GM18505 (cell line): ENCODE measurements around the gene HSD17B8.

Experiments
- ATAC-seq: cut with Tn5 transposase; IDR thresholded peaks from one replicate; pipeline ENCODE4 v1.9.1; 2021; ENCODE audit not compliant: unreplicated experiment
- POLR2A ChIP-seq: IDR thresholded peaks from 4 replicates; pipeline ENCODE4 v1.6.1; 2011; ENCODE audit warnings: borderline replicate concordance; ENCODE audit not compliant: insufficient read depth, insufficient read length; ENCODE audit errors: extremely low read depth

The HSD17B8 gene

DNA sequence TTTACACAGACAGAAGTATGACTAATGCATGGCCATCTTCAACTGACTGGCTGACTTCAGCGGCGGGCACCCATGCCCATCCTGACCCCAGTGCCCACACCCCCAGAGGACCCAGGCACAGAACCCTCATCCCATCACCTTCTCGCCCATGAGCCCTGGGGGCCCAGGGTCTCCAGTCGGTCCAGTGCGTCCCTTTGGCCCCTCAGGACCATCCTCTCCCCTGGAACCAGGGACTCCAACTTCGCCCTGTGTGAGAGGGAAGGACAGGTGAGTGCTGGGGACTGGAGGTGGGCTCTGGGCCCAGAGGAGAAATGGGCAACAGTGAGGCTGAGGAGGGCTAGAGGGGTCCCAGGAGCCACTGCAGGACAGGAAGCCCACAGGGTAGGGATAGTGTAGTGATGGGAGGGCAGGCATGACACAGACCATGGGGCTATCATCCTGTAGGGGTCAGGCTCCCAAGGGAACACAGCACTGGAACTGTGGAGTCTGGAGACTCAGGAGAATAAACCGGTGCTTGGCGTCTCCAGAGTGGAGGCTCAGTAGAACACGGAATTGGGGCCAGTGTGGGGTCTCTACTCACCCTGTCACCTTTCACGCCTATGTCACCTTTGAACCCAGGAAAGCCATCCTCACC, 28.9 kb upstream of the HSD17B8 start:
- TF ChIP-seq POLR2A = no peak
- no peak for ATAC-seq

DNA sequence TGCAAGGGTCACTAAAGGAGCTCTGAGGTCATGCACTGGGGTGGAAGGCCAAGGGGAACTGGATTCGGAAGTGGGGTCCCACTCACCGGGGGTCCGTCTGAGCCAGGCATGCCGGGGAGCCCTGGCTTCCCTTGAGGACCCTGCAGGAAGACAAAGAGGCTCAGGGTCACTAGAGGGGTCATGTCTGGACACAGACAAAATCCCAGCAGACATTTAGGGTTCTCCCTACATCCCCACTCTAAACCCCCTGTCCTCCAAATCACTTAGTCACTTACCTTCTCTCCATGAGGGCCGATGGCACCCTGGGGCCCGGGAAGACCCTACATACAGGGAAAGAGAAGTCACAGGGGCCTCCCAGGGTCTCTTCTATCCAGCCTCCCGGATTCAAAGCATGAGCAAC, 27.5 kb upstream of the HSD17B8 start:
- ATAC-seq = no peak
- no peak for TF ChIP-seq POLR2A

DNA sequence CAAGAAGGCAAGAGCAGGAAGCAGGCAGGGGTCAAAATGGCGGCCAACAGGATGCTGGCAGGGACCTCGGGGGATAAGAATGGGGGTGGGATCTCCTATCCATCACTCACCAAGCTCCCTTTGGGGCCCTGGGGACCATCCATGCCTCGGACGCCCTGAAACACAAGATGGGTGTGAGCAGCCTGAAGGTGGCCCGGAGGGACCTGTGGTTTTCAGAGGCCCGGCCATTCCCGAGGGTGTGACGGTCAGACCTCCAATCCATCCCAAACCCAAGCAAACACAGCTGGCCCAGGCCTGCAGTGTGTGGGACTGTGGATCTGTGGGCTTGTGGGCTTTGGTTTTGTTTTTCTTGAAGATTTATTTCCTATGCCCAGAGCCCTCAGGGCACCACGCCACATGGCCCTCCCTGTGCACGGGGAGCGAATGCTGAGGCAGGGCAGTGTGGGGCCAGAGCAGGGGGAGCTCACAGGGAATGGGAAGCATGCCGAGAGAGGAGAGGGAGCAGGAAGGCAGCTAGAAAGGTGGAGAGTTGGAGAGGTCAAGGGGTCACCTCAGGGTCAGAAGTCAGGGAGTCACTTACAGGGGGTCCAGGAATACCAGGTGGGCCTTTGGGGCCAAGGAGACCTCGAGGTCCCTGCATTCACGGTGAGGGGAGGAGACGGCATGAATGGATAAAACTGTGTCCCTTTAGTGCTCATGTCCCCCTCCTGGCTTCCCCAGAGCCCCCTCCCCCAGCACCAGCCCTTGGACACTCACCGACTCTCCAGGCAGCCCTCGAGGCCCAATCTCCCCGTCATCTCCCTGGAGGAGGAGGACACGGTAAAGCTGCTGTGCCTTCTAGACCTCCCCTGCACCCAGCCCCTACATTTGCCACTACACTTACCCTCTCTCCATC, 26.7 kb upstream of the HSD17B8 start:
- no peak for ATAC-seq
- no peak for TF ChIP-seq POLR2A

DNA sequence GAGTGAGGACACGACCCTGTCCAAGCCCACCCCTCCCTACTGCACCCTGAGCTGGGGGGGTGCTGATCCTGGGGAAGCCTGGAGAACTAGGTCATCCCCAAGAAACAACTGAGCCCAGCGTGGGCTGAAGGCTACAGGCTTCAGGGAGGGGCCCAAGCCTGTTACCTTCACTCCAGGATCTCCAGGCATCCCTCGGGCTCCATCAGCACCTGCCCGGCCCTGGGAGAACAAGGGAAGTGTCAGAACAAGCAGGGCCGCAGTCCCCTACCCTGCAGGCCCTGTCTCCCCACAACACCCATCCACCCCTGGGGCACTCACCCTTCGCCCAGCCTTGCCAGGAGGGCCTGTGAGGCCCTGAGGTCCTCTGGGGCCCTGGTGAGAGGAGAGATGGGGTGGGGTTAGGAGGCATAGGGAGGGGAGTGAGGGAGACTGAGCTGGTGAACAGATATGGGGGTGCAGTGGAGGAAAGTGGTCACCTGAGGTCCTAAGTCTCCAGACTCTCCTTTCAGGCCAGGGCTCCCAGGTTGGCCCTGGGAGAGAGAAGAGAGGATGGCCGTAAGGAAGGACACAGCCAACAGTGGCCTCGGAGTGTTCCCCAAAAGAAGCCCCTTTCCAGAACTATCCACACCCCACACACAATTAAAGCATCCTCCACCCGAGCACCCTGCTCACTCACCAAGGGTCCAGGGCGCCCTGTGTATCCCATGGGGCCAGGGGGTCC, 25.5 kb upstream of the HSD17B8 start:
- ATAC-seq = no peak
- no peak for TF ChIP-seq POLR2A

DNA sequence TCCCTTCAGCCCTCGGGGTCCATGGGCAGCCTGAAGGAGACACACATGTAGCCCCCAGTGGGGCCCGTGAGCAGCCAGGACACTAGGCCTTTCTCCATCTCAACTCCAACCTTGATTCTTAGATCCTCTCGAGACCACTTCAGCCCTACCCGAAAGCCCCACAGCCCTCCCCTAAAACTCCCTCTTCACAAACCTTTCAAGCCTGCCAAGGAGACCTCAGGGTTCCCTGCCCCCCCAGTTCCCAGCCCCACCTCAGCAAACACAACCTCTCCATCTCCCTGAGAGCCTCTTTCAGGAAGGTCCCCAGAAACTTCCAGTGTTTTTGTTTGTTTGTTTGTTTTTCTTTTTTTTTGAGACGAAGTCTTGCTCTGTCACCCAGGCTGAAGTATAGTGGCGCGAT, 23.3 kb upstream of the HSD17B8 start:
- no peak for ATAC-seq
- TF ChIP-seq POLR2A = no peak

DNA sequence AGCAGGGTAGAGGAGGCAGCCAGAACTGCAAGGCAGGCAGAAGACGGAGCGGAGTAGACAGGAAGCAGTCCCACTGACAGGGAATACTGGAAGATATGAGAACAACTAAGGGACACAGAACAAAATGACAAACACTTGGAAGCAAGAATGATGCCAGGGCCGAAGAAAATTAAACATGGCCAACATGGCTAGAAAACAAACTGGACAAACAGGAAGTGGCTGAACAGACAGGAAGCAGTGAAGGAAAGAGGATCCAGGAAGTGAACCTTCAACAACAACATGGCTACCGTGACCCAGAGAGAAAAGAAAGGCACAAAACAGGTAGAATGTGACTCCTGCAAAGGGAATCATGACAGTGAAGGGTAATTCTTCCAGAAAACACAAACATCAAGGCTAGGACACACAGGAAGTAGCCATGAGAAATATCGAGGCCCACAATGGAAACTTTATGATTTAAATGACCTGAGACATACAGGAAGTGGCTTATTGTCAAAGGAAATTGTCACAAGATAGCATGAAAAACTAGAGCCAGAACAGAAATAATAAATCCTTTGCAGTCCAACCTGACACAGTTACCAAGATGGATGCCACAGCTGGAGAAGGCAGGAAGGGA, 21.3 kb upstream of the HSD17B8 start:
- no peak for TF ChIP-seq POLR2A
- ATAC-seq = no peak

DNA sequence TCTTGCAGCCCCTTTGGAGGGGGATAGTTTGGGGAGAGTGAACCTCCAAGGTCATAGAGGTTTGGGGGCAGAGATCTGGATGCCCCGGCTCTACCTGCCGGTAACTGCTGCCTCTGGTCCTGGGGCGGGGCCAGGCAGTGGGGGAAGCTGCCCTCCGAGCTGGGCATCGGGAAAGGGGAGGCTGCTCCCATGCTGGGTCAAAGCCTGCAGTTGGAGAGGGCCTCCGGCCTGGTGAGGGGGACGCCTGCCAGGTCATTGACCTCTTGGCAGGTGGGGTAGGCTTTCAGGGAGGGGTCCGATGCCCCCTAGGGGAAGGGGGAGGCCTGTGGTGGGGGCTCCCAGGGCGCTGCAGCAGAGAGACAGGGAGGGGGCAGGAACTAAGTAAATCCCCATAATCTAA, 19.3 kb upstream of the HSD17B8 start:
- no peak for TF ChIP-seq POLR2A
- ATAC-seq = no peak

DNA sequence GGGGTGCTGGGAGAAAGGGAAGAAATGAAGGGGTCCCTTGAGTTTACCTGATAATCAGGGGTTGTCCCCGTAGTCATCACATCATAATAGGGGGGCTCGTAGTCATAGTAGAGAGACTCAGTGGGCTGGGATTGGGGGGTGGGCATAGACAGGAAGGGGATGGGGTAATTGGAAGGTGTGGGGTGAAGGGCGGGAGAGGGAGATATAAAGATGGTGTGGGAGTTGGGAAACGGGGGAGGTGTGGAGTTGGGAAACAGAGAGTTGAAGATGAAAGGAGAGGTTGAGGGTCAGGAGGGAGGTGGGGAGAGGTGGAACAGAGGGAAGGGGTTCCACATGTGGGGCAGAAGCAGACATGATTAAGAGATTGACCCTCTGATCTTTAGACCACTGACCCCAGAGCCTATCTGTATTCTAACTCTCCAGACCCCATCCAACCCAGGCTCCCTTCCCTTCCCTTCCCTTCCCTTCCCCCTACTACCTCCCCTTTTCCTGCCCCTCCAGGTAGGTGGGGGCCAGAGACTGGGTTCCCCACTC, 18.7 kb upstream of the HSD17B8 start:
- ATAC-seq = no peak

DNA sequence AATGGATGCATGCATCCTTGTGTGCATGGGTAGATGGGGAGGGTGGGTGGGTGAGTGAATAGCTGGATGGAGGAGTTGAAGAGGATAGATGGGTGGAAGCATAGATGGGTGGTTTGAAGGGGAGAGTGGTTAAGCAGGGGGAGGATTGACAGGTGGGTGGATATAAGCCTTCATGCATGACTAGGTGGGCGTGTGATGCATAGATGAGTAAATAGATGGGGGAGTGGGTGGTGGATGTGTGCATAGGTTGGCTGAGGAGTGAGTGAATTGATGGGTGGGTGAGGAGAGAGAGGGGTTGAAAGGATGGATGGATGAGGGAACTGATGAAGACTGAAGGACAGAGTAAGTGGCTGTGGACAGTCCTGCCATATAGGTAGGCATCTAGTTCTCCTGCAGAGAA, 16.6 kb upstream of the HSD17B8 start:
- TF ChIP-seq POLR2A = no peak

More for the DNA sequence above, 18.7 kb upstream of the HSD17B8 start:
- TF ChIP-seq POLR2A = no peak

DNA sequence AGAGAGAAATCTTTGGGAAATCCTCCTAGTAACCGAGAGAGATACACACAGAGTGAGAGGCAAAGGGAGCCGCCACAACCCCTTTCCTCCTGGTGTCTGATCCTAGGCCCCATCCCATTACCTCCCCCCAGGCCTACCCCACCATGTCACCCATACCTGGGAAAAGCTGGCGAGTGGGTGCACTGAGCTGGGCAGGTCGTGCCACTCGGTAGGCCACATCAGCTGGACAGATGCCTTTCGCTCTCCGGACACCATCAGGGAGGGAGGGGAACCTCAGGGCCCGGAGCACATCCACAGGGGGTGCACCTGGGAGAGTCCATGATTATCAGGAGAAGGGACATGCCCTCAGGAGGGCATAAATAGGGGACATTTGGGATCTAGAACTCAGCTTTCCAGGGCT, 15.3 kb upstream of the HSD17B8 start:
- TF ChIP-seq POLR2A = no peak
- ATAC-seq = no peak

More for the DNA sequence above, 16.6 kb upstream of the HSD17B8 start:
- ATAC-seq = no peak

DNA sequence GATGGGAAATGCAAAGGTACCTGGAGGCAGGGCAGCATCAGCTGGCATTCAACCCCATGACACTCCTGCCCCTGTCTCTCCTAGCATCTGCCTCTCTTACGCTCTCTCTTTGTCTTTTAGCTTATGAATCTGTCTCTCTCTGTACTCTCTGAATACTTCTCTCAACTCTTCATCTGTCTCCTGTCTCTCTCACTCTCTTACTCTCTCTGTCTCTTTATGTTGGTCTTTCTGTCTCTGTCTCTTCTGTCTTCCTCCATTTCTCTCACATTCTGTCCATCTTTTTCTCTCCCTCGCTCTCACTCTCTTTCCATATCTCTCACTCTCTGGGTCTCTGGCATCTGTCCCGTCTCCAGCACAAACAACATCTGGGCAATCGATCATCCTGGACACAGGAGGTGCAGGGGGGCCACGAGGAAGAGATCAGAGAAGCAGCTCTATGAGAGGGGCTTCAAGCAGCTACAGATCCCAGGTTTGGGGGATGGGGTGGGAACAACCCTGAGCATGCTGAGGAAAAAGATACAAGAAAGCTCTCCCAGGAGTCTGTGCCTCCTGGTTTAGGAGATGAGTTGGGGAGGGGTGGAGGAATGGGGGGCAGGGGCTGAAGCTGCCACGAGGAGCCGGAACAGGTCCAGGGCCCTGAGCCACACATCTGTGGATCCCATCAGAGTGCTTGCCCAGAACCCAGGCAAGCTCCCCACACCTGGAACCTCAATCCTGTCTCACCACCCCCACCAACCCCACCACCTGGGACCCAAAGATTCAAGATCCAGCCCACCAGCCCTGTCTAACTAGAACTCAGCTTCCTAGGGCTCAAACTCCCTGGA, 14.6 kb upstream of the HSD17B8 start:
- ATAC-seq = no peak
- TF ChIP-seq POLR2A = no peak

DNA sequence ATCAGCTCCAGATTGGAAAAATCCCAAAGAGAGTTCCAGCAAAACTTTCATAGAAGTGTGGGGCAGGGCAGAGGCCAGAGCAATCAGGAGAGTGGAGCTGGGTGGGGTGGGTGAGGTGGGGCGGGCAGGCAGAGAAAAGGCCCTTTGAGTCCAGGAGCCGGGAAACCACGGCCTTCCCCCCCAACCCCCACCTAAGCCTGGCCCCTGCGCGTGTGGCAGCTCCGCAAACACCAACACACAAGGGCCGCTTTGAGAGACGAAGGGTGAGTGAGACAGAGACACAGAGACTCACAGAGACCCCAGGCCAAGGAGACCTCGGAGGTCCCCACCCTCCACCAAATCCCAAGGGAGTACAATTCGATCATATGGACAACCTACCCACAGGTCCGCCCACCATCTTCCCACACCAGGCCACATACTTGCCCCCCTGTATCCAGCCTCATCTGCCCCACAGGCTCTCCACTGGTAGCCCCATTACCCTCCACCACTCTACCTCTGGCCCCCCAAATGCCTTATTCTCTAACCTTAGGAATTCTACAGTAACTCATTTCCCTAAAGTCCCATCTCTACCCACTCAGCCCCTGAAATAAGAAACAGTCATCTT, 13.8 kb upstream of the HSD17B8 start:
- no peak for ATAC-seq
- TF ChIP-seq POLR2A = no peak
